ENCODE data around the gene TCP10L.

TCP10L gene

DNA sequence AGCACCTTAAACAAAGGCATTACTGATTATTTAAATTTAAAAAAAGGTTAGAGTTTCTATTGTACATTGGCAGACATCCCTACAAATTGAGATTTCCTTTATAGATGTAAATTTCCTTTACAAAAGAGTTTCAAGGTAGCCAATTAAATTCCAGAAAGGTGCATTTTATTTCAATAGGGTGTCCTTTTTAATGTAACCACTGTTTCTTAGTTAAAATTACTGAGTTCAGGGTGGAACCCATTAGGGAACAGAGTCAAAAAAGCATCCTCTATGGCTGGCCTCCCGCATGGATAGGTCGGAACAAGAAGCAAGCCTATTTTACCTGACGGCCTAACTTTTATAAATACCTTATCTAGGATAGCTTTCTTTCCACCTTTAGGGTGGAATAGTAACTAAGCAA lies 24.4 kb downstream of the TCP10L start:
- POLR2A ChIA-PET, result no interaction called here
- CTCF ChIA-PET, result interaction anchor here (0.7 to 1.5 kb wide), 3 partner anchors 9 to 42 kb away, joined by 3 to 9 read pairs (median 4); no protein-coding TSS in a partner anchor

GRCh38 chr21:32559006-32559610 lies 26.2 kb downstream of the TCP10L start:
- DNase-seq (ENCODE audit: extremely low spot score), result no peak
- ChIA-PET POLR2A (no interaction called here), CTCF (interaction anchor here (1.2 to 1.8 kb wide), 3 partner anchors 10 to 155 kb away, joined by 4 to 9 read pairs (median 6); no protein-coding TSS in a partner anchor)
- TF ChIP-seq, protein P1, sequence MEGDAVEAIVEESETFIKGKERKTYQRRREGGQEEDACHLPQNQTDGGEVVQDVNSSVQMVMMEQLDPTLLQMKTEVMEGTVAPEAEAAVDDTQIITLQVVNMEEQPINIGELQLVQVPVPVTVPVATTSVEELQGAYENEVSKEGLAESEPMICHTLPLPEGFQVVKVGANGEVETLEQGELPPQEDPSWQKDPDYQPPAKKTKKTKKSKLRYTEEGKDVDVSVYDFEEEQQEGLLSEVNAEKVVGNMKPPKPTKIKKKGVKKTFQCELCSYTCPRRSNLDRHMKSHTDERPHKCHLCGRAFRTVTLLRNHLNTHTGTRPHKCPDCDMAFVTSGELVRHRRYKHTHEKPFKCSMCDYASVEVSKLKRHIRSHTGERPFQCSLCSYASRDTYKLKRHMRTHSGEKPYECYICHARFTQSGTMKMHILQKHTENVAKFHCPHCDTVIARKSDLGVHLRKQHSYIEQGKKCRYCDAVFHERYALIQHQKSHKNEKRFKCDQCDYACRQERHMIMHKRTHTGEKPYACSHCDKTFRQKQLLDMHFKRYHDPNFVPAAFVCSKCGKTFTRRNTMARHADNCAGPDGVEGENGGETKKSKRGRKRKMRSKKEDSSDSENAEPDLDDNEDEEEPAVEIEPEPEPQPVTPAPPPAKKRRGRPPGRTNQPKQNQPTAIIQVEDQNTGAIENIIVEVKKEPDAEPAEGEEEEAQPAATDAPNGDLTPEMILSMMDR (IDR thresholded peaks at IDR 0.05; ENCODE audit: control extremely low read depth, extremely low read depth, low read depth, missing control alignments), result no peak

More for the DNA sequence above, 24.4 kb downstream of the TCP10L start:
- TF ChIP-seq, protein P1 (IDR thresholded peaks at IDR 0.05; ENCODE audit: control extremely low read depth, extremely low read depth, low read depth, missing control alignments), result no peak
- no peak for DNase-seq (ENCODE audit: extremely low spot score)

GRCh38 chr21:32558106-32558505 lies 27.2 kb downstream of the TCP10L start:
- ChIA-PET POLR2A (no interaction called here), CTCF (interaction anchor here (0.7 to 1.8 kb wide), 2 partner anchors 11 to 42 kb away, joined by 3 to 6 read pairs; no protein-coding TSS in a partner anchor)
- TF ChIP-seq, protein P1 (IDR thresholded peaks at IDR 0.05; ENCODE audit: control extremely low read depth, extremely low read depth, low read depth, missing control alignments), result no peak
- no peak for DNase-seq (ENCODE audit: extremely low spot score)

DNA sequence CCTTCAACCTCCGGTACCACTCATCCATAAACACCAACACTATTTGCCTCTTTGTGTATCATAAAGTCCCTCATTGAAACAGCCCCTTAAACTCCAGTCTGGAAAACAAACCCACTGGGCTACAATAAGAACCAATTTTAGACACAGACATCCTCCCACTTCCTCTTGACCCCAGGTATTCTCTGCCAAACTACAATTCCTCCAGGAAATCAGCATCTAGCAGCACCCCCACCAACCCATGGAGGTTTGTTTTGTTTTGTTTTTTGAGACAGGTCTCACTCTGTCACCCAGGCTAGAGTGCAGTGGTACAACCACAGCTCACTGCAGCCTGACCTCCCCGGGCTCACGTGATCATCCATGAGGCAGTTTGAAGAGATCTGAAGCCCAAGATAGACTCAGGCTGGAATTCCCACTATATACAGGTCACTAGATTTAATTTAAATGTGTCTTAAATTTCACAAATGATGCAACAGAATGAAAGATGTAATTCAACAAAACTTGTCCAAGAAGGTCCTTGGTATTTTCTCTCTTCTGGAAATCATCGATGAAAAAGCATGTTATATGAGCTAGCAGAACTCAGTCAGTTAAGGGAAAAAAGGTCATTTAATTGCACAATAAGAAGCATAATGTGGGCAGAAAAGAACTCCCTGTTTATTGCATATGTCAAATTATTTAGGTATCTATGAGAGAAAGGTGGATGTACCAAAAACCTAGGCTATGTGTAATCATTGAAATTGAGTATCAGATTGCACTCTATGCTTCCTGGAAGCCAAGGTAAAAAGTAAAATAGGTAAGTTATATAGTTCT lies 30.3 kb downstream of the TCP10L start:
- POLR2A ChIA-PET, result no interaction called here
- DNase-seq (ENCODE audit: extremely low spot score), result no peak
- CTCF ChIA-PET, result no interaction called here
- TF ChIP-seq, protein P1 (IDR thresholded peaks at IDR 0.05; ENCODE audit: control extremely low read depth, extremely low read depth, low read depth, missing control alignments), result no peak

DNA sequence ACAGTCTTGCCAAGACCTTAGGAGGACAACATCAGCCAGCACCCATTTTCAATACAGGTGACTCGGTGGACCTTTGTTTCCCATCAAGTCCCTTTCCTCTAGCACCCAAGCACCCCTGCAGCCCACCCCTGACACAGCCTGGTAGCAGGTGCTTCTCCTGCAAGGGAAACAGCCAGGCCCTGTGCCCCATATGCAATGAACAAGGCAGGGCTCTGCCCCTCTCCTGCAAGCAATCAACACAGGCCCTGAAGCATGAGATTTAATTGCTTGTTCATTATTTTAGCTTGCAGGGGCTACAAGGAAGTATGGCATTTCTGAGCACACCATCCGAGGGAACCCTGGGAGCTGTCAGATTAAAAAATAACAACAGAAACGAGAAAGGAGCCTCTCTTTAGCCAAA lies 35.4 kb downstream of the TCP10L start:
- ChIA-PET CTCF (no interaction called here), POLR2A (no interaction called here)
- no peak for DNase-seq (ENCODE audit: extremely low spot score)
- TF ChIP-seq, protein P1 (IDR thresholded peaks at IDR 0.05; ENCODE audit: control extremely low read depth, extremely low read depth, low read depth, missing control alignments), result no peak

- DNase-seq (ENCODE audit: extremely low spot score), result no peak
- CTCF ChIA-PET, result no interaction called here
- TF ChIP-seq, protein P1 (IDR thresholded peaks at IDR 0.05; ENCODE audit: control extremely low read depth, extremely low read depth, low read depth, missing control alignments), result no peak
- POLR2A ChIA-PET, result no interaction called here
Observed at GRCh38 chr21:32549440-32549839, 35.9 kb downstream of the TCP10L start.
